Ishikawa (cell line): ENCODE data around the gene IRF6.

Source experiments
- CEBPB ChIP-seq: IDR thresholded peaks from 2 replicates; pipeline ENCODE4 v1.6.1; 2012
- CREB1 ChIP-seq: IDR thresholded peaks from 2 replicates; pipeline ENCODE4 v1.6.1; 2012; ENCODE audit warnings: low read depth
- EGR1 ChIP-seq: IDR thresholded peaks from 2 replicates; pipeline ENCODE4 v1.6.1; 2012
- EP300 ChIP-seq: IDR thresholded peaks from 2 replicates; pipeline ENCODE4 v1.6.1; 2012; ENCODE audit warnings: borderline replicate concordance
- FOXM1 ChIP-seq: IDR thresholded peaks from 2 replicates; pipeline ENCODE4 v1.6.1; 2012; ENCODE audit warnings: low read depth, borderline replicate concordance
- NFIC ChIP-seq: IDR thresholded peaks from 2 replicates; pipeline ENCODE4 v1.6.1; 2012
- RAD21 ChIP-seq: IDR thresholded peaks from 2 replicates; pipeline ENCODE4 v1.6.1; 2012; ENCODE audit warnings: low read depth
- REST ChIP-seq: IDR thresholded peaks from 2 replicates; pipeline ENCODE4 v1.6.1; 2012; ENCODE audit warnings: low read depth, mild to moderate bottlenecking
- TAF1 ChIP-seq: IDR thresholded peaks from 2 replicates; pipeline ENCODE4 v1.6.1; 2012; ENCODE audit warnings: low read depth, mild to moderate bottlenecking
- TCF12 ChIP-seq: IDR thresholded peaks from 2 replicates; pipeline ENCODE4 v1.6.1; 2012; ENCODE audit warnings: low read depth
- TEAD4 ChIP-seq: IDR thresholded peaks from 2 replicates; pipeline ENCODE4 v1.6.1; 2012
- YY1 ChIP-seq: IDR thresholded peaks from 2 replicates; pipeline ENCODE4 v1.6.1; 2012; ENCODE audit warnings: low read depth
- ZBTB7A ChIP-seq: IDR thresholded peaks from 2 replicates; pipeline ENCODE4 v1.6.1; 2012; ENCODE audit warnings: low read depth
- TF ChIP-seq, protein P1 (sequence below): IDR thresholded peaks from 2 replicates; pipeline ENCODE4 v1.6.1; 2012
- TF ChIP-seq, protein P2 (sequence below): IDR thresholded peaks from 2 replicates; pipeline ENCODE4 v1.6.1; 2012

Gene IRF6

GRCh38 chr1:209803568-209803967, 2.4 kb downstream of the IRF6 start:
- TF ChIP-seq, protein P1, sequence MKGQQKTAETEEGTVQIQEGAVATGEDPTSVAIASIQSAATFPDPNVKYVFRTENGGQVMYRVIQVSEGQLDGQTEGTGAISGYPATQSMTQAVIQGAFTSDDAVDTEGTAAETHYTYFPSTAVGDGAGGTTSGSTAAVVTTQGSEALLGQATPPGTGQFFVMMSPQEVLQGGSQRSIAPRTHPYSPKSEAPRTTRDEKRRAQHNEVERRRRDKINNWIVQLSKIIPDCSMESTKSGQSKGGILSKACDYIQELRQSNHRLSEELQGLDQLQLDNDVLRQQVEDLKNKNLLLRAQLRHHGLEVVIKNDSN = no peak
- no peak for TF ChIP-seq YY1
- TF ChIP-seq REST = no peak
- TF ChIP-seq, protein P2, sequence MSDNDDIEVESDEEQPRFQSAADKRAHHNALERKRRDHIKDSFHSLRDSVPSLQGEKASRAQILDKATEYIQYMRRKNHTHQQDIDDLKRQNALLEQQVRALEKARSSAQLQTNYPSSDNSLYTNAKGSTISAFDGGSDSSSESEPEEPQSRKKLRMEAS = no peak
- TF ChIP-seq TAF1 = no peak
- TF ChIP-seq FOXM1 = no peak
- TF ChIP-seq NFIC = no peak
- no peak for TF ChIP-seq ZBTB7A
- no peak for TF ChIP-seq EP300
- TF ChIP-seq EGR1 = no peak
- TF ChIP-seq RAD21 = no peak
- no peak for TF ChIP-seq CEBPB

GRCh38 chr1:209802780-209803152, 3.2 kb downstream of the IRF6 start:
- TF ChIP-seq TAF1 (no peak), FOXM1 (no peak), ZBTB7A (no peak), REST (no peak), CEBPB (no peak)

DNA sequence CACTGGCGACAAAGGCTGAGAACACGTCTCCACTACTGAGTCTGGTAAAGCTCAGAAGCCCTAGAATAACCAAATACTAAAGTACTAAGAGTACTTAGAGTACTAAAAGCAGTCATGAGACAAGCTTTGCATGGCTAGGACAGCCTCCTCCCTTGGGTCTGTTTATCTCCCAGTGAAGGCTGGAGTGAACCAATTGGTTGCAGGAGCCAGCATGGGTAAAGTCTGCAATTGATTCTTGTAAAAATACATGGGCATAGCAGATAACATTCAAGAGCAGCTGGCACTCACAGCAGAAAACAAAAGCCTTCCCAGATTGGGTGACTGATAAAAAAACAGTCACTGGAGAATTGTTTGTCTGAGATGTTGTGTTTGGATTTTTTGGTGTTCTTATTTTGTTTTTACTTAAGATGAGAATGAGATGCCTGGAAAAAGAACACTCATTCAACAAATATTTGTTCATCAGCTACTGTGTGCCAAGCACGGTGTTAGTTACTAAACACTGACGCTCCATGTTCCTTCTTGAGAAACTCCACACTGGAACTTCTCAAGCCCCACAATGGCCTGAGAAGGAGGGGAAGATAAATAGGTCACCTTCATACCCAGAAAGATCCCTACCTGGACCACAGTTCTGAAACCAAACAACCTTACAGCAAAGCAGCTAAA, 3.7 kb downstream of the IRF6 start:
- TF ChIP-seq REST (no peak), EGR1 (no peak), CEBPB (no peak), TEAD4 (no peak), CREB1 (no peak), YY1 (no peak), TCF12 (no peak), RAD21 (no peak), NFIC (no peak), FOXM1 (no peak), EP300 (no peak)
- TF ChIP-seq, protein P1 = no peak
- TF ChIP-seq, protein P2 = no peak

GRCh38 chr1:209800984-209801834, 4.7 kb downstream of the IRF6 start:
- no peak for TF ChIP-seq EP300
- no peak for TF ChIP-seq EGR1
- no peak for TF ChIP-seq NFIC
- TF ChIP-seq, protein P2 = no peak
- no peak for TF ChIP-seq TCF12
- no peak for TF ChIP-seq RAD21
- no peak for TF ChIP-seq FOXM1
- no peak for TF ChIP-seq YY1
- TF ChIP-seq REST = no peak
